ENCODE data around the gene STEAP1B. TPM values are rescaled to one million over a fixed set of nuclear protein-coding genes. Genes with fewer than 3 reads are reported as not detected.

The STEAP1B gene
- total and polyA plus RNA-seq, 2 of the 4 experiments (the other 2 are of a cell fraction) = 7.9 to 13.8 TPM

DNA sequence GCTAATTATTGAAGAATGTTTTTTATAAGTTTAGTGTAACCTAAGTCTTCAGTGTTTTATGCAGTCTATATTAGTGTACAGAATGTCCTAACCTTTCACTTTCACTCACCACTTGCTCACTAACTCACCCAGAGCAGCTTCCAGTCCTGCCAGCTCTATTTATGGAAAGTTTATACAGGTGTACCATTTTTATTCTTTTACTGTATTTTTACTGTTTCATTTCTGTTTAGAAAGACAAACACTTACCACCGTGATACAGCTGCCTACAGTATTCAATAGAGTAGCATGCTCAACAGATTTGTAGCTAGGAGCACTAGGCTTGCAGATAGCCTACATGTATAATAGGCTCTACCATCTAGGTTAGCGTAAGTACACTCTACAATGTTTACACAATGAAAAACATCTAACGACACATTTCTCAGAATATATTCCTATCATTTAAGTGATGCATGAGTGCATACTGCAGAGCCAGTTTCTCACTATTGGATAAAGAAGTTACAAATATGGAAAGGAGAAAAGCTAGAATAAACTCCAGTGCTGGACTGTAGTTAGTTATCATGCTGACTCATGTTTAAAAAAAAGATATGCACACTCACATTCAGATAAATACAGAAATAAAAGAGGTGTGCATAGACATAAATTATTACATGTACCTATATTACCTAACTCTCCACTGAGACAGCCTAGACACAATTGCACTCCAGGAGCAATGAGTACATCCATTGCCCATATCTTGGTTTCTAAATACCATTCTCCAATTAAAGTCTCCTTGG is 30.4 kb downstream of the STEAP1B start:
- no peaks in the 10 kb centered on the region for H3K9me3 ChIP-seq (ENCODE audit: control insufficient read depth, insufficient read depth, low read length)
- no peak overlapping the region for H2BK120ac ChIP-seq (ENCODE audit: low read depth, low read length)
- no peaks in the 10 kb centered on the region for H4K20me1 ChIP-seq (ENCODE audit: insufficient read depth, low read length)
- H3K4me2 ChIP-seq (ENCODE audit: low read depth, low read length) = no peak overlapping the region
- no peak overlapping the region for H2BK15ac ChIP-seq (ENCODE audit: low read depth, low read length)
- no peaks in the 10 kb centered on the region for H3K36me3 ChIP-seq (ENCODE audit: control insufficient read depth, insufficient read depth, low read length)
- H2BK5ac ChIP-seq (ENCODE audit: low read depth, low read length, poor library complexity, severe bottlenecking) = no peak overlapping the region
- H4K91ac ChIP-seq (ENCODE audit: insufficient read depth, low read depth, low read length) = no peak overlapping the region
- BruUV-seq (replicated peaks) = no TSS peak
- H3K9ac ChIP-seq (ENCODE audit: low read depth, low read length) = no peak overlapping the region
- ChIA-PET CTCF (interaction anchor here (0.7 kb wide), 1 partner anchor 360 kb away, joined by 3 read pairs; no protein-coding TSS in a partner anchor), POLR2A (ENCODE audit: unreplicated experiment) (no interaction called here)
- no peaks in the 10 kb centered on the region for H3K79me1 ChIP-seq (ENCODE audit: low read depth in 1 of 2, low read length in 2 of 2)
- DNase-seq (no peak), ATAC-seq (ENCODE audit: low read depth) (peak; percentile 35)
- H3K4me3 ChIP-seq (ENCODE audit: insufficient read depth, low read depth, low read length) = no peak overlapping the region
- H3K23ac ChIP-seq (ENCODE audit: low read depth, low read length) = no peak overlapping the region
- H4K8ac ChIP-seq (ENCODE audit: low read depth in 2 of 2, low read length in 2 of 2) = no peak overlapping the region
- H3K4me1 ChIP-seq (ENCODE audit: control insufficient read depth, insufficient read depth, low read length) = no peaks in the 10 kb centered on the region
- H3K27me3 ChIP-seq (ENCODE audit: control insufficient read depth, insufficient read depth, low read length) = no peaks in the 10 kb centered on the region
- H3K4ac ChIP-seq (ENCODE audit: low read depth, low read length) = no peak overlapping the region
- H3K27ac ChIP-seq (ENCODE audit: insufficient read depth, low read length) = no peak overlapping the region
- no peak overlapping the region for H2AFZ ChIP-seq (replicated peaks; ENCODE audit: low read length, poor library complexity)
- H2AK5ac ChIP-seq (ENCODE audit: low read depth, low read length) = no peak overlapping the region
- in situ Hi-C loops (cut with MboI; ENCODE audit: low sequenced_read_pairs) = no loop called here
- H2BK20ac ChIP-seq (ENCODE audit: low read depth, low read length) = no peak overlapping the region
- dilution Hi-C loops (cut with HindIII; ENCODE audit: low sequenced_read_pairs, unreplicated experiment) = no loop called here
- WGBS, 2 experiments (ENCODE audit: extremely low coverage in 2 of 2, insufficient read length in 1 of 2) = no CpG with 5 or more reads among the region's 3 CpGs
- intact Hi-C loops (cut with micrococcal nuclease) = no loop called here
- no peak overlapping the region for H3K18ac ChIP-seq (ENCODE audit: low read depth, low read length)
- H3K14ac ChIP-seq (replicated peaks; ENCODE audit: low read depth, low read length) = no peak overlapping the region
- no peak for TF ChIP-seq NFE2L2 (IDR thresholded peaks at IDR 0.05; ENCODE audit: low read depth, low read length)
- no peak for TF ChIP-seq BHLHE40 (IDR thresholded peaks at IDR 0.05; ENCODE audit: low read depth, low read length)
- TF ChIP-seq CEBPB (IDR thresholded peaks at IDR 0.05; ENCODE audit: low read depth, low read length) = no peak
- no peak for TF ChIP-seq RAD21 (IDR thresholded peaks at IDR 0.05; ENCODE audit: low read length)
- TF ChIP-seq MAFK (IDR thresholded peaks at IDR 0.05; ENCODE audit: low read depth, low read length) = 0 out of 2 replicates have a peak, but pooled peaks have one; percentile 1
- TF ChIP-seq SMC3 (IDR thresholded peaks at IDR 0.05; ENCODE audit: low read depth, low read length) = no peak
- no peak overlapping the region for H2AK9ac ChIP-seq (replicated peaks; ENCODE audit: low read depth, low read length, poor library complexity)
- no peak overlapping the region for H3K56ac ChIP-seq (ENCODE audit: extremely low read depth, insufficient read depth, low read length)
- H3K9me1 ChIP-seq (ENCODE audit: insufficient read depth, low read length) = no peaks in the 10 kb centered on the region
- no peak overlapping the region for H4K5ac ChIP-seq (ENCODE audit: low read depth, low read length)
